K562 (cell line): ENCODE measurements around the gene COQ8B. TPM values are rescaled to one million over a fixed set of nuclear protein-coding genes. Genes with fewer than 3 reads are reported as not detected.

Source experiments
- ATAC-seq: fragments of 200-7000 bp; cut with Tn5 transposase; 3 replicates; pipeline ENCODE4 v1.9.1; 2020; ENCODE audit warnings: moderate library complexity
- BruUV-seq: library from RNA; stranded (reverse); fragments of 400-500 nt; replicated peaks from 2 replicates; lab custom pipeline; 2021; lab: Mats Ljungman, UMichigan
- CTCF ChIA-PET: fragments of 300-600 bp; formaldehyde crosslinking; extraction: SDS; loops from one replicate; lab custom pipeline; 2021; ENCODE audit warnings: low intra/inter-chr PET ratio; lab: Yijun Ruan, JAX
- POLR2A ChIA-PET: fragments of 300-600, 350-650 bp; sonication (Branson Sonifier 250); formaldehyde crosslinking; extraction: SDS; loops from one replicate; lab custom pipeline; 2021; ENCODE audit warnings: antibody characterized with exemption, inconsistent platforms; lab: Yijun Ruan, JAX
- DNase-seq, 4 experiments: peaks; one replicate each; pipeline versions ENCODE4 v3.0.0 to v3.0.0-alpha.2; 2011 to 2018; ENCODE audit warnings: low spot score in 3 of 4, mixed read lengths in 3 of 4; ENCODE audit errors: extremely low read depth in 1 of 4
- FAIRE-seq: peaks from 2 replicates; lab custom pipeline; 2011; peaks lifted over from hg19 to GRCh38; lab: Jason Lieb, UNC
- H2AFZ ChIP-seq: 2 replicates; pipeline ENCODE4 v1.6.0; 2011; ENCODE audit warnings: low read depth, low read length, control low read depth, inconsistent platforms
- H3K27ac ChIP-seq: fragments of 200-600 bp; 3 replicates; pipeline ENCODE4 v1.8.0; 2011; ENCODE audit warnings: low read depth, mild to moderate bottlenecking, control low read depth, inconsistent platforms, low read length, moderate library complexity, mixed read lengths; ENCODE audit errors: extremely low read depth
- H3K27me3 ChIP-seq, 2 experiments: fragments of 300-600 bp in 1 of 2; 2 replicates in 1 of 2; 3 replicates in 1 of 2; pipeline versions ENCODE4 v1.6.0 to v1.8.0; 2011; ENCODE audit warnings: inconsistent platforms in 2 of 2, low read length in 2 of 2, mild to moderate bottlenecking in 1 of 2, mixed read lengths in 1 of 2, moderate library complexity in 1 of 2; ENCODE audit not compliant: control insufficient read depth in 2 of 2, insufficient read depth in 2 of 2
- H3K36me3 ChIP-seq: fragments of 300-600 bp; 3 replicates; pipeline ENCODE4 v1.8.0; 2011; ENCODE audit warnings: mild to moderate bottlenecking, low read length, inconsistent platforms; ENCODE audit not compliant: control insufficient read depth, insufficient read depth
- H3K4me1 ChIP-seq, 2 experiments: fragments of 200-600 bp in 1 of 2; replicated peaks in 1 of 2; 2 replicates in 1 of 2; 3 replicates in 1 of 2; pipeline versions ENCODE4 v1.5.1 to v1.8.0; 2011; ENCODE audit warnings: inconsistent platforms in 2 of 2, low read length in 2 of 2, mild to moderate bottlenecking in 1 of 2, mixed read lengths in 1 of 2, moderate library complexity in 1 of 2; ENCODE audit not compliant: control insufficient read depth in 2 of 2, insufficient read depth in 2 of 2
- H3K4me2 ChIP-seq: 2 replicates; pipeline ENCODE4 v1.6.1; 2011; ENCODE audit warnings: low read length, control low read depth, inconsistent platforms, mixed read lengths; ENCODE audit not compliant: insufficient read depth
- H3K4me3 ChIP-seq: fragments of 200-600 bp; sonication (generic), shearing (Covaris generic); 2 replicates; pipeline ENCODE4 v1.5.1; 2016; ENCODE audit warnings: control low read depth, inconsistent platforms
- H3K79me2 ChIP-seq: fragments of 200-600 bp; 3 replicates; pipeline ENCODE4 v1.8.0; 2011; ENCODE audit warnings: low read length, inconsistent platforms; ENCODE audit not compliant: control insufficient read depth, insufficient read depth
- H3K9ac ChIP-seq, 2 experiments: 2 replicates each; pipeline versions ENCODE4 v1.6.0 to v1.6.1; 2011; ENCODE audit warnings: low read depth in 2 of 2, low read length in 2 of 2, control low read depth in 1 of 2, inconsistent platforms in 1 of 2, mild to moderate bottlenecking in 1 of 2, mixed read lengths in 1 of 2; ENCODE audit not compliant: insufficient read depth in 1 of 2
- H3K9me1 ChIP-seq: one replicate; pipeline ENCODE4 v1.6.0; 2011; ENCODE audit warnings: inconsistent platforms, mild to moderate bottlenecking, low read length, moderate library complexity; ENCODE audit not compliant: control insufficient read depth, insufficient read depth
- H3K9me3 ChIP-seq: replicated peaks from 2 replicates; pipeline ENCODE4 v1.5.1; 2011; ENCODE audit warnings: low read depth, low read length, inconsistent platforms; ENCODE audit not compliant: control insufficient read depth, insufficient read depth
- H4K20me1 ChIP-seq: replicated peaks from 2 replicates; pipeline ENCODE4 v1.6.1; 2011; ENCODE audit warnings: low read length, inconsistent platforms, mixed read lengths; ENCODE audit not compliant: control insufficient read depth, insufficient read depth
- DEAF1 ChIP-seq: fragments of 450-650 bp; formaldehyde crosslinking; IDR thresholded peaks from 2 replicates; pipeline ENCODE4 v1.4.0; 2020; ENCODE audit warnings: mild to moderate bottlenecking, moderate library complexity
- DNMT1 ChIP-seq: fragments of 450-650 bp; IDR thresholded peaks from 2 replicates; pipeline ENCODE4 v1.6.1; 2016; ENCODE audit warnings: antibody characterized with exemption, mild to moderate bottlenecking
- FOXK1 ChIP-seq: sonication (generic); formaldehyde crosslinking; IDR thresholded peaks from 2 replicates; pipeline ENCODE4 v1.8.0; 2022; ENCODE audit warnings: missing genetic modification reagents, mild to moderate bottlenecking, borderline replicate concordance
- FOXP1 ChIP-seq: sonication (generic); formaldehyde crosslinking; IDR thresholded peaks from 2 replicates; pipeline ENCODE4 v1.8.0; 2022; ENCODE audit warnings: mild to moderate bottlenecking, missing genetic modification reagents
- GTF2F1 ChIP-seq: IDR thresholded peaks from 2 replicates; pipeline ENCODE4 v1.6.1; 2011; ENCODE audit warnings: low read depth, low read length, improper control_type of control experiment
- HDAC1 ChIP-seq, 2 experiments: fragments of 450-650 bp; IDR thresholded peaks; 2 replicates each; pipeline ENCODE4 v1.6.1; 2016 to 2017; ENCODE audit warnings: inconsistent platforms in 1 of 2, mild to moderate bottlenecking in 1 of 2, moderate library complexity in 1 of 2
- KDM4B ChIP-seq, 2 experiments: fragments of 450-650 bp in 1 of 2; sonication (generic) in 1 of 2; IDR thresholded peaks; 2 replicates each; pipeline ENCODE4 v1.6.1; 2016 to 2017; ENCODE audit warnings: borderline replicate concordance in 2 of 2, antibody characterized with exemption in 1 of 2, low read depth in 1 of 2, mild to moderate bottlenecking in 1 of 2
- MLLT1 ChIP-seq, 2 experiments: fragments of 450-650 bp; IDR thresholded peaks; 2 replicates each; pipeline ENCODE4 v1.6.1; 2016
- MTA3 ChIP-seq: fragments of 450-650 bp; formaldehyde crosslinking; IDR thresholded peaks from 2 replicates; pipeline ENCODE4 v1.6.1; 2017; ENCODE audit warnings: mild to moderate bottlenecking, borderline replicate concordance
- NFYB ChIP-seq: IDR thresholded peaks from 2 replicates; pipeline ENCODE4 v1.6.1; 2011; ENCODE audit warnings: mild to moderate bottlenecking, moderate library complexity; ENCODE audit not compliant: insufficient read length; ENCODE audit errors: extremely low read depth
- RAD51 ChIP-seq: fragments of 450-650 bp; IDR thresholded peaks from 2 replicates; pipeline ENCODE4 v1.7.1; 2016; ENCODE audit warnings: low read depth, mild to moderate bottlenecking, borderline replicate concordance
- TFE3 ChIP-seq: fragments of 450-650 bp; formaldehyde crosslinking; IDR thresholded peaks from 2 replicates; pipeline ENCODE4 v1.4.0; 2020; ENCODE audit warnings: mild to moderate bottlenecking, mixed read lengths
- WGBS: fragments of 100-300 bp; shearing (Covaris generic); methylation state at CpG from one replicate; pipeline ENCODE4 v1.1.6; 2016; ENCODE audit warnings: low coverage, mixed read lengths; ENCODE audit not compliant: insufficient coverage; ENCODE audit errors: missing lambda C conversion rate; 5-methylcytosine and 5-hydroxymethylcytosine counted together
- in situ Hi-C: fragments of 300-500 bp; cut with MboI; formaldehyde crosslinking; loops from 4 replicates; pipeline ENCODE4 v1.15.0; 2018; ENCODE audit warnings: inconsistent platforms, mixed read lengths
- intact Hi-C: fragments of 100-400 bp; cut with micrococcal nuclease; formaldehyde crosslinking; loops from 2 replicates; pipeline ENCODE4 v1.14.2; 2022
- polyA plus RNA-seq, 8 experiments: library from polyadenylated mRNA; depleted of rRNA in 4 of 8; stranded (reverse) in 5 of 8; unstranded in 3 of 8; fragments of >200 nt; fragmentation: Nextera tagmentation in 2 of 8; fragmentation: Illumina TruSeq in 1 of 8; extraction: Ambion mirVana in 2 of 8; extraction: Trizol in 1 of 8; gene quantifications; 2 replicates each; pipeline versions ENCODE4 v1.2.1 to v1.2.3, GENCODE V29; 2011 to 2014; ENCODE audit warnings: inconsistent platforms in 1 of 8, missing spikeins in 1 of 8
- total RNA-seq, 7 experiments: library from RNA; depleted of rRNA in 6 of 7; stranded (reverse); fragments of >200 nt in 6 of 7; fragmentation: Illumina TruSeq in 2 of 7; extraction: Trizol in 2 of 7; gene quantifications; 2 replicates each; pipeline versions ENCODE4 v1.2.1 to v1.2.3, GENCODE V29; 2011 to 2021; ENCODE audit warnings: low replicate concordance in 1 of 7
- TF ChIP-seq, protein P1 (sequence below), 2 experiments: fragments of 200-800 bp in 1 of 2; sonication (Bioruptor generic) in 1 of 2; sonication (generic) in 1 of 2; formaldehyde crosslinking in 1 of 2; IDR thresholded peaks in 1 of 2; conservative IDR thresholded peaks in 1 of 2; 2 replicates each; pipeline versions ENCODE4 v1.5.0 to v1.6.1; 2016 to 2020; ENCODE audit warnings: missing compliant biosample characterization in 1 of 2, missing genetic modification characterization in 1 of 2, missing genetic modification reagents in 1 of 2

Gene COQ8B
- total and polyA plus RNA-seq, 9 of the 15 experiments (the other 6 are each of a cell fraction or from before 2014, with no cell fraction given), result 0.41 to 32.3 (median 12.9) TPM

- Histone ChIP-seq H3K9me1 (peaks cover 6% of the 10 kb centered on the region), H3K79me2 (peaks cover 36% of the 10 kb centered on the region), H3K4me3 (no peak overlapping the region), H3K9me3 (no peaks in the 10 kb centered on the region; the same call in 1 of the 2 replicates), H3K27ac (peak overlapping the region; percentile 62), H2AFZ (peak overlapping the region; percentile 77), H3K36me3 (peaks cover 36% of the 10 kb centered on the region; the same call in 2 of the 3 replicates), H3K4me1 (peaks cover 39 to 58% of the 10 kb centered on the region in 2 experiments), H3K27me3 (no peaks in the 10 kb centered on the region), H3K4me2 (peak overlapping the region; percentile 90), H3K9ac (peak overlapping the region; percentile 35 to 53; a peak in 3 of 4 replicates), H4K20me1 (0 out of 2 replicates have a peak, but pooled peaks cover 4% of the 10 kb centered on the region)
- WGBS, result 2% methylated on average over 12 of the region's 12 CpGs
- no TSS peak for BruUV-seq
- CTCF ChIA-PET, result no interaction called here
- DNase-seq (peak; percentile 67 to 88 (median 75)), FAIRE-seq (peak; percentile 96), ATAC-seq (peak; percentile 53)
- in situ Hi-C loops, result no loop called here
- POLR2A ChIA-PET, result interaction anchor here (0.7 to 1.0 kb wide), 2 partner anchors 14 to 1234 kb away, joined by 3 read pairs; no protein-coding TSS in a partner anchor
- intact Hi-C loops, result no loop called here
- no peak for TF ChIP-seq DNMT1
- no peak for TF ChIP-seq NFYB
- no peak for TF ChIP-seq KDM4B (IDR thresholded peaks at IDR 0.05; ENCODE audit: borderline replicate concordance in 2 of 2, low read depth in 1 of 2)
- TF ChIP-seq, protein P1, sequence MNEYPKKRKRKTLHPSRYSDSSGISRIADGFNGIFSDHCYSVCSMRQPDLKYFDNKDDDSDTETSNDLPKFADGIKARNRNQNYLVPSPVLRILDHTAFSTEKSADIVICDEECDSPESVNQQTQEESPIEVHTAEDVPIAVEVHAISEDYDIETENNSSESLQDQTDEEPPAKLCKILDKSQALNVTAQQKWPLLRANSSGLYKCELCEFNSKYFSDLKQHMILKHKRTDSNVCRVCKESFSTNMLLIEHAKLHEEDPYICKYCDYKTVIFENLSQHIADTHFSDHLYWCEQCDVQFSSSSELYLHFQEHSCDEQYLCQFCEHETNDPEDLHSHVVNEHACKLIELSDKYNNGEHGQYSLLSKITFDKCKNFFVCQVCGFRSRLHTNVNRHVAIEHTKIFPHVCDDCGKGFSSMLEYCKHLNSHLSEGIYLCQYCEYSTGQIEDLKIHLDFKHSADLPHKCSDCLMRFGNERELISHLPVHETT (CRISPR knock-in tag; conservative IDR thresholded peaks at IDR 0.05 in 1 of 2, IDR thresholded peaks at IDR 0.05 in 1 of 2), result 0 out of 4 replicates have a peak, but pooled peaks of 1 of the 2 experiments have one; percentile 28
- no peak for TF ChIP-seq FOXK1
- TF ChIP-seq MLLT1 (IDR thresholded peaks at IDR 0.05), result no peak
- TF ChIP-seq FOXP1, result no peak; the same call in 1 of the 2 replicates
- TF ChIP-seq RAD51, result peak; percentile 91
- peak; percentile 87 for TF ChIP-seq TFE3
- TF ChIP-seq GTF2F1, result no peak
- peak in 1 of 2 experiments; percentile 53; a peak in 2 of 4 replicates for TF ChIP-seq HDAC1 (IDR thresholded peaks at IDR 0.05)
- TF ChIP-seq DEAF1 (CRISPR knock-in tag), result no peak
- TF ChIP-seq MTA3, result peak; percentile 41; the same call in 1 of the 2 replicates
Measured at GRCh38 chr19:40687525-40688016, 29.1 kb downstream of the COQ8B start.
